OCI-M2 (cell line): Measurements from ENCODE around the gene JADE3.
A peak's percentile ranks its signal among the peaks of the same experiment; 100 is the strongest.
"Not testable (repeated sequence)": the region's sequence is repeated elsewhere in the genome, so short reads cannot be mapped to it uniquely, and the experiment has no call there.

Experiments
- DNase-seq: peaks from one replicate; lab custom pipeline; 2025; ENCODE audit not compliant: unreplicated experiment; lab: John Stamatoyannopoulos, UW

Gene JADE3

DNA sequence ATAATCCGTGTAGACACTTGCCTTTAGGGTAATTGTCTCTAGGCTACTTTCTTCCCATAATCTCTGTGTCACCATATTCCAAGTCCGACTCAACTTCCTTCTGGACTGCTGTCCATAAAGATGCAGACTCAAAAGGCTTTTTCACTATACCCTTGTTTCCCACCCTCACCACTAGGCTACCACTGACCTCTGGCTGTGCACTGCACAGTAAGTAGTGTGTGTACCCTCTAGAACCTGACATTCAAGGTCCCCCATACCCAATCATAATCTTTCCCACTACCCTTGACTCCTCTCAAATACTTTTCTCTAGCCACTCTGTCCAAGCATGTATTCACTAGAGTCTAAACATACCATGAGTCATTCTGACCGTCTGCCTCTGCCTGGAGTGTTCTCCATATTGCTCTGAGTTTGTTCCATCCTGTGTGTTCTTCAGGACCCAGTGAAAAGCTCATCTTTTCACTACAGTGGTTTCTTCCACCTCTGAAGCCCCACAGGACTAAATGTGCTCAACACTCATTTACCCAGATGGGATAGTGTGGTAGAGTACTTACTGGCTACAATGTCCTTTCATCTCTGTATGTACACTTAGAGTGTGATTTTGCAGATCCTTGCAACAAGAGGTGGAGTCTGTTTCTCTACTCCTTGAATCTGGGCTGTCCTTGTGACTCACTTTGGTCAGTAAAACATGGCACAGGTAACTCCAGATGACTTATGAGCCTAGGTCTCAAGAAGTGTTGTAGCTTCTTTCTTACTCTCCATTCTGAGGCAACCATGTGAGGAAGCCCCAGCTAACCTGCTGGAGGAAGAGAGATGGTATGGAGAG lies 17.4 kb downstream of the JADE3 start:
- DNase-seq: no peak

GRCh38 chrX:46935295-46935694 lies 23.1 kb downstream of the JADE3 start:
- DNase-seq: no peak

DNA sequence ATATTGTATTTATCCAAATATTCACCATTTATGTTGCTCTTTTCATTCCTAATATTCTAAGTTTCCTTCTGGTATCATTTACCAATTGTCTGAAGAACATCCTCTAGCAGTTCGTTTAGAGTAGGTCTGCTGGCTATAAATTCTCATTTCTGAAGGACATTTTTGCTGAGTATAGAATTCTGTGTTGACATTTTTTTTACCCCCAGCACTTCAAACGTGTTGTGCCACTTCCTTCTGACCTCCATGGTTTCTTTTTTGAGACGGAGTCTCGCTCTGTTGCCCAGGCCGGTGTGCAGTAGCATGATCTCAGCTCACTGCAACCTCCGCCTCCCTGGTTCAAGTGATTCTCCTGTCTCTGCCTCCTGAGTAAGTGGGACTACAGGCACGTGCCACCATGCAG lies 26.4 kb downstream of the JADE3 start:
- DNase-seq: no peak

DNA sequence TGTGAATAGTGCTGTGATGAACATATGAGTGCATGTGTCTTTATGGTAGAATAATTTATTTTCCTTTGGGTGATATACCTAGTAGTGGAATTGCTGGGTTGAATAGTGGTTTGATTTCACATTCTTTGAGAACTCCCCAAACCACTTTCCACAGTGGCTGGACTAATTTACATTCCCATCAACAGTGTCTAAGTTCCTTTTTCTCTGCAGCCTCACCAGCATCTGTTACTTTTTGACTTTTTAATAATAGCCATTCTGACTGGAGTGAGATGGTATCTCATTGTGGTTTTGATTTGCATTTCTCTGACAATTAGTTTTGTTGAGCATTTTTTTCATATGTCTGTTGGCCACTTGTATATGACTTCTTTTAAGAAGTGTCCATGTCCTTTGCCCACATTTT lies 29.1 kb downstream of the JADE3 start:
- no peak for DNase-seq

DNA sequence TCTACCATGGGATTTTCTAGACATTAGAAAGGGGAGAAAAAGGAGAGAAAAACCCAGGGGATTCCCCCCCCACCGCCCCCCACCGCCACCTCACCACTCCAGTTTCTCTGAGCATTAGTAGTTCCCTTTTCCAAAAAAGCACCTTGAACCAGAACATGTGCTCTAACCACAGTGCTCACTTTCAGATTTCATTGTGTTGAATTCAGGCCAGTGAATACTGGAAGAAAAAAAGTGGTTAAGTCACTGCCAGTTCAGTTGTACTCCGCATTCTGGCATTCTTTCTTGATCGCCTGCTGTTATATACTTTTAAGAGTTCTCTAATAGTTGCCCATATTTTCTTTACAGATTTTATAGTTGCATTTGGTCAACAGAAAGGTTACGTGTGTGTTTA lies 40.9 kb downstream of the JADE3 start:
- DNase-seq: no peak

DNA sequence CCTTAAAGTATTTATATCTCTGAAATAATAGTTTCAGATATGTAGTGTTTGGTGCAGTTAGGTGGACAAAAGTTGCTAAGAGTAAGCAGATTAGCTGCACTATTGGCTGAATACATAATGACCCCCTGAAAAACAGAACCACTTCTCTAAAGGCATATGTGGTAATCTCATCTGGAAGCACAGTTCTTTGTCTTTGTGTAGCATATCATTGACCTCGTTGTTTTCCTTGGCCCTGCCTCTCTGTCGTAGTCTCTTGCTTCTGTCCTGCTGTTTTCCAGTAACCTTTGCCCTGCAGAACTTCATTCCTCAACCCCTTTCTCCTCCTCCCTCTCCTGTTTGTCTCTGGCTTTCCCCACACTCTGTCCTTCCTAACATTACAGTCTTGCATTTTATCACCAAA lies 41.4 kb downstream of the JADE3 start:
- no peak for DNase-seq

DNA sequence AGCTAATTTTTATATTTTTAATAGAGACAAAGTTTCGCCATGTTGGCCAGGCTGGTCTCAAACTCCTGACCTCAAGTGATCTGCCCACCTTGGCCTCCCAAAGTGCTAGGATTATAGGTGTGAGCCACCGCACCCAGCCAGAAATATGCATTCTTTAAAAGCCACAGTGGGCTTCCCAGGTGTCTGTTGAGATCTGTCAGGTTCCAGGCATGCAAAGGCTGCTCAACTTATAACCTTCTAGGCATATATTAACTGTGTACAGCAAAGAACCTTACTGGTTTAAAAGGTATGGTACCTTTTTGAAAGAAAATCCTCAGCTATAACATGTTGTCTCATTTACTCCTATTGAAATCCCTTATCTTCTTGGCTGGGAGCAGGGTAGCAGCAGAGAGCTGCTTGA lies 42.5 kb downstream of the JADE3 start:
- no peak for DNase-seq

GRCh38 chrX:46956589-46956988 lies 44.4 kb downstream of the JADE3 start:
- DNase-seq: not testable (repeated sequence)

DNA sequence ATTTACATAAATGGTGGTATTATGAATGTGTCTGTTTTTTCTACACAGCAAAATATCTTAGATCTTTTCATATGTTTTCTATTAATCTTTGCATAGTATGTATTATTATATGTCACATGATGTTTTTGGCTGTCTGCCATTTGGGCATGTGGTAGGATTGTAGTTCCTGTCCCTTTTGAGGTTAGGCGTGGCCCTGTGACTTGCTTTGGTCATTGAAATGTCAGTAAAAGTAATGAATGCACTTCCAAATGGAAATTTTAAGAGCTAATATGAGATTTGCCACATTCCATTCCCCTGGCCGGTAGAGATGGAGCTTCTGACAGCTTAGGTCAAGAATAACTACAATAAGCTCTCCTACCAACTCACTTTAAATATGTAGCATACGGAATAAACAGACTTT lies 45.1 kb downstream of the JADE3 start:
- no peak for DNase-seq

- no peak for DNase-seq
Measured at GRCh38 chrX:46959101-46959500, 46.9 kb downstream of the JADE3 start.

- no peak for DNase-seq
Measured at GRCh38 chrX:46959985-46960700, 47.9 kb downstream of the JADE3 start.

GRCh38 chrX:46961097-46961496 lies 48.9 kb downstream of the JADE3 start:
- DNase-seq: no peak

DNA sequence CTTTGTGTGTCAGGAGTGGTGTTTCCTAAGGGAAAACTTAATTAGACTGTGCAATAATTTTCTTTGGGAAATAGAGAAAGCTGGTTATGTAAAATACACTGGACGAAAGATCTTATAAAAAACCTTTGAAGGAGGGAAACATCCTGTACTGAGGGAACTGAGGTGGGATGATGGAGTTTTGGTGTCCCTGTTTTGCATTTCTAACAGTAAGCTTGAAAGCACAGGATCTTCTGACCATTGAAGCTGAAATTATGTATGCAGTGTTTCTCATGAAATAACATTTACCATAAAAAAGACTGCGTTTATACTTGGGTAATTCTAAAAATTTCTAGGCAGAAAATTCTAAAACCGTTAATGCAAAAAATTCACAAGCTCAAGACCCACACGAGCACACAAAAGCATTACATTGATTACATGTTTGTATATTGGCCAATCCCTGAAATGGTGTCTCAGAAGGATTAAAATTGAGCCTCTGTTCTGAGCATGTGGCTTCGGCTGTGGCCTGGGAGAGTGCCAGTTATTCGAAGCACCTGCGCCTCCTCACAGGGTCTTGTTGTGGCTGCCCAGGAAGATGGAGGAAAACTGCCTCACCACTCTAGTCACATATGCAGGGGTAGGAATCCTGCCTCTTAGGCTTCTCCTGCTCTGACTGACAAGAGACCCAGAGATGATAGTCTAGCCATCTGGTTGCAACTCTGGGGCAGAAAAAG lies 49.5 kb downstream of the JADE3 start:
- no peak for DNase-seq

DNA sequence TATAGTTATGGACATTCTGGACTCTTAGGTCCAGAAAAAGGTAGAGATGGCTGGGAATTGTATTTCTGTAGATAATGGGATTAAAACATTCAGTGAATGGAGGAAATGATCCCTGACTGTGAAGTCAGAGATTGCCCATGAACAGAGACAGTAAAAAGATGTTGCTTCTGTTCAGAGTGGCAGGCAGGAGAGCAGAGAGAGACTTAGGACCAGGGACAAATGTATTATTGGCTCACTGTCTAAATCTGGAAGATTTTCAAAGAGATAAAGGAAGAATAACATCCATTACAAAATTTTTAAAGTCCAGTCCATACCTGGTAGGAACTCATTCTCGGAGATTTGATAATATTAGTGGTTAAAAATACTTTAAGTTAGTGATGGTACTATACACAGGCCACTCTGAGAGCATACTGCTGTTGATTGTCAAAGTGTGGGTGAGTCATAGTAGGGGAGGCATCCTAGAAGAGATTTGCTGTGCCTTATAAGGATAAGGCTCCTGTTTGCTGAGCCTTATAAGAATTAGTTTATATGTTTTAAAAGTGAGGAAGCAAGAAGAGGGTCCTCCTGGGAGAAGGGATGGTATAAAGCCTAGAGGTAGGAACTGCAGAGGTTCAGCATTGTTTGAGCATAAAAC lies 53.0 kb downstream of the JADE3 start:
- no peak for DNase-seq

GRCh38 chrX:46967547-46967946 lies 55.3 kb downstream of the JADE3 start:
- DNase-seq: no peak

GRCh38 chrX:46977046-46977445 lies 64.8 kb downstream of the JADE3 start:
- not testable (repeated sequence) for DNase-seq

- peak; percentile 20 for DNase-seq
Measured at GRCh38 chrX:46978341-46979291, 66.4 kb downstream of the JADE3 start.

DNA sequence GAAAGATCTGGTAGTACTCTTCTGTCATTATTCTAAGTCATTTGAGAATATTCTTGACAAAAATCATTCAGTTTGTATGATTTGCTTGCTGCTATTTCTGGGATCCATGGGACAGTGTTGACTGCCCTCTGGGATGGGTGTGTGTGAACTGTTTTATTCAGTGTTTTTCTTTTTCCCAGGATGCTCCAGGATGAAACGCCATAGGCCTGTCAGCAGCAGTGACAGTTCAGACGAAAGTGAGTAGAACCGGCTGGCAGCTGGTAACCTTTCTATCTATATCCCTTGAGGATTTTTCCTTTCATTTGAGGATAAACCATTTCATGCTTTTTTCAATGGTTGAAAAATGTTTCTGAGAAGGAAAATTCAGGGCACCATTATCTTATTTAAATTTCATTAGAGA lies 72.5 kb downstream of the JADE3 start:
- DNase-seq: no peak

DNA sequence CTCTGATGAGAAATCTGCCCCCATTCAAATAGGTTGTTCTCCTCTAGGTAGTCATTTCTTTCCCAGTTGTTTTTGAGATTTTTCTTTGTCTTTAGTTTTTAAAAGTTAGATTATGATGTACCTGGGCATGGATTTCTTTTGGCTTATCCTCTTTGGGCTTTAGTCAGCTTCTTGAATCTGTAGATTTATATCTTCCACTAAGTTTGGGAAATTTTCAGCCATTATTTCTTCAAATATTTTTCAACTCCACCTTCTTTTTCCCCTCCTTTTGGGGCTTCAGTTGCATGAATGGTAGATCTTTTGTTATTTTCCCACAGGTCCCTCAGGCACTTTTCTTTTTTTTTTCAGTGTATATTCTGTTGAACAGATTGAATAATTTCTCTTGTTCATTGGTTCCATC lies 77.3 kb downstream of the JADE3 start:
- no peak for DNase-seq

DNA sequence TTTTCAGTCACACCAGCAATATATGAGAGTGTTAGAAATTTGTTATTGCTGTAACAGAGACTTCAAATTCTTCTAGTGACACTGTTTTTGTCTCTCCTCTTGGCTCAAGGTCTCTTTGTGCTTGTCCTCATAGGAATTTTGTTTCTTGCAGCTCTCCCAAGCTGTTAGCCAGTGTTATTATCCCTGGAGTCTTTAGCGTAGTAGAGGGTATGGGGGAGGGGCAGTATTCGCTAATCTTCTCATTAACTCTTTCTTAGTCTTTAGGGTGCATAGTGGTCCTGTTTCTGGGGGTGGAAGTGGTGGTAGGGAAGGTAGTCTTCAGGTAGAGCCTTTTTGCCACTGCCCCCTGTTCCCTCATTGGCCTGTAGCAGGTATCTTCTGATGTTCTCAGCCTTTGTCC lies 79.4 kb downstream of the JADE3 start:
- no peak for DNase-seq
